GM12801 (cell line): Measurements from ENCODE around the gene COL6A1.

ENCODE experiments used
- CTCF ChIP-seq: IDR thresholded peaks from one replicate; pipeline ENCODE4 v1.5.1; 2011; ENCODE audit warnings: control low read depth; ENCODE audit not compliant: insufficient read length; ENCODE audit errors: extremely low read depth

COL6A1 gene

GRCh38 chr21:46028573-46029091, 47.1 kb downstream of the COL6A1 start:
- no peak for TF ChIP-seq CTCF

- no peak for TF ChIP-seq CTCF
Observed at GRCh38 chr21:46029186-46029924, 47.8 kb downstream of the COL6A1 start.

DNA sequence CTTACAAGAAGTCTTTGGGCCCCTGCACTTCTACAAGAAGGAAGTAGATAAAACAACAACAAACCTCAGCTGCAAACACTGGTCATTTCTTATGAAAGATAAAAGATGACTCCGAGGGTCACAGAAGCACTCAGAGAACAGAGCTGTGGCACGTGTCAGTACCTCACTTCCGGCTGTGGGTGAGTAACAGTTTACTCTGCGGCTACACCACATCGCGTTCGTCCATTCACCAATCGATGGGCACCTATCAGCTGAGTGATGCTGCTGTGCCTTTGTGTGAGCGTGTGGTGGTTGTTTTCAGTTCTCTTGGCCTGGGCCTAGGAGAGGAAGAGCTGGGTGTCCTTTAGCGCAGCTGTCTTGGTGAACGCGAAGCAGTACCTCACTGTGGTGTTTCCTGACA, 49.9 kb downstream of the COL6A1 start:
- no peak for TF ChIP-seq CTCF

DNA sequence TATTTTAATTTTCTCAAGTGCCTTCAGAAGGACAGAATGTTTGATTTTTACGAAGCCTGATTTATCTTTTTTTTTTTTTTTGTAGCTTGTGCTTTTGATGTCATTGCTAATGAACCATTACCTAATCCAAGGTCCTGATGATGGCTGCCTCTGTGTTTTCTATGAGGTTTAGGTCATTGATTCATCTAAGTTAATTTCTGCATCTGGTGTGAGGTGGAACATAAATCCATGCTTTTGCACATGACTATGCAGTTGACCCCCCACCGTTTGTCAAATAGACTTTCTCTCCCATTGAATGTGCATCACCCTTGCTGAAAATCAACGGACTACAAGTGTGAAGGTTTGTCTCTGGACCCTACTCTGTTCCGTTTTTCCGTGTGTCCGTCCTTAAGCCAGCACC, 50.5 kb downstream of the COL6A1 start:
- no peak for TF ChIP-seq CTCF

DNA sequence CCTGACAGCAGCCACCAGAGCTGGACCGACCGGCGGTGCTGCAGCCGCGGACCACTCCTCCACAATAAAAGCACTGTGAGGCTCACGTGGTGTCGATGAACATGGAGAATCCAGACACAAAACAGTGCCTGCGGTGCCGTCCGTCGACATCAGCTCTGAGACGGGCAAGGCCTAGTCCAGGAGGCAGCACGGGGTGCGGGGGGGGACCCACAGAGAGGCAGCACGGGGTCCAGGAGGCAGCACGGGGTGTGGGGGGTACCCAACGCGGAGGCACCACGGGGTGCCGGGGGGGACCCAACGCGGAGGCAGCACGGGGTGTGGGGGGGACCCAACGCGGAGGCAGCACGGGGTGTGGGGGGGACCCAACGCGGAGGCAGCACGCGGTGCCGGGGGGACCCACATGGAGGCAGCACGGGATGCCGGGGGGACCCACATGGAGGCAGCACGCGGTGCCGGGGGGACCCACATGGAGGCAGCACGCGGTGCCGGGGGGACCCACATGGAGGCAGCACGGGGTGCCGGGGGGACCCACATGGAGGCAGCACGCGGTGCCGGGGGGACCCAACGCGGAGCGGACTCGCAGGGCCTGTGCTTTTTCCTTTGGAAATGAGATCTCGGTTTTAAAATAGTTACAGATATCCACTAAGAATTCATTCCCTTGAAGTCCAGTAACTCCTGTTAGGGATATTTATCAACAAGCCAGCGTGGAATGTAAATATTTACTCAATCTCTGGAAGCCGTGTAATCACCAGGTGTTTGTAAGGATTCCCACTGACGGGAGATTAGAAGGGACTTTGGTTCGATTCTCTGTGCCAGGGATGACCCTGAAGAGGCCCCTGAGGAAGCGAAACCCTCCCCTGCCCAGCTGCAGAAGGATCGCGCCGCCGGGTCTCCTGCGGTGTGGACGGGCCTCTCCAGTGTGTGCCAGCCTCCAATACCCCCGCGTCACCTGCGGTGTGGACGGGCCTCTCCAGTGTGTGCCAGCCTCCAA, 52.1 kb downstream of the COL6A1 start:
- TF ChIP-seq CTCF, result no peak

DNA sequence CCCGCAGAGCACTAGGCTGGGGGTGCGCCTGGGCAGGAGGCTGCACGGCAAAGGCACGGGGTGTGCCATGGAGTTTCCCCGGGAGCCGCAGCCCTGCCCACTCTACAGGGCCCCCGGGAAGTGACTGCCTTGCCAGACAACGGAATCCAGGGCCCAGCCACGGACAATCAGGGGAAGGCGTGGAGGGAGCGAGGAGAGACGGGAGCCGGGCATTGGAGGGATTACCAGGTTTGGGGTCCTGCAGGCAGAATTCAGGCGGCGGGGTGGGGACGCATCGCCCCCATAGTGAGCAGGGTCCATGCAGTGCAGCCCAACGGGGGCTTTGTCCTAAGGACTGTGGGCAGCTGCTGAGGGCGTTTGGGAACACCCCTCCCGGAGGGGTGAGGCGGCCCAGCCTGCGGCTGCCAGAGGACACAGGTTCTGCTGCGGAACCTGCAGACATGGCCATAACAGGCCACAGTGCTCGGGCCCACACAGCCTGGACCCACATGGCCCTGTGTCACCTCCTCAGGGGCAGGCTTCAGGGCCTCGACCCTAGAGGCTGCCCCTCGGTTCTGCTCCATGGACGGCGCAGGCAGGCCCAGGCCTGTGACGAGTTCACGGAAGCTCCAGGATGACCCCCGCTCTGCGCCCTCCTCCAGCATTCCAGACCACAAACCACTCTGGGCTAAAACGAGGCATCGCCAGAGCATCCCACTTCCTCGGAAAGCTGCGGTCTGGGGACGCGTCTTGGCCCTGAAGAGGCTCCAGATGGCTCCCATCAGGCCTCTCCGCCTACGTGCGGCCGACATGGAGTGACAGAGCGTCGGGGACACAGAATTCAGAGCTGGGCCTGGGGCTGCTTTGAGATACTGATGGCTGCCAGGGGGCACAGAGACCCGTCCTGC, 54.5 kb downstream of the COL6A1 start:
- no peak for TF ChIP-seq CTCF
